ENCODE measurements around the gene UVSSA. TPM values are rescaled to one million over a fixed set of nuclear protein-coding genes. Genes with fewer than 3 reads are reported as not detected.

Gene UVSSA
- total and polyA plus RNA-seq, 8 donors, result 9.2 to 30.9 (median 14.5) TPM

DNA sequence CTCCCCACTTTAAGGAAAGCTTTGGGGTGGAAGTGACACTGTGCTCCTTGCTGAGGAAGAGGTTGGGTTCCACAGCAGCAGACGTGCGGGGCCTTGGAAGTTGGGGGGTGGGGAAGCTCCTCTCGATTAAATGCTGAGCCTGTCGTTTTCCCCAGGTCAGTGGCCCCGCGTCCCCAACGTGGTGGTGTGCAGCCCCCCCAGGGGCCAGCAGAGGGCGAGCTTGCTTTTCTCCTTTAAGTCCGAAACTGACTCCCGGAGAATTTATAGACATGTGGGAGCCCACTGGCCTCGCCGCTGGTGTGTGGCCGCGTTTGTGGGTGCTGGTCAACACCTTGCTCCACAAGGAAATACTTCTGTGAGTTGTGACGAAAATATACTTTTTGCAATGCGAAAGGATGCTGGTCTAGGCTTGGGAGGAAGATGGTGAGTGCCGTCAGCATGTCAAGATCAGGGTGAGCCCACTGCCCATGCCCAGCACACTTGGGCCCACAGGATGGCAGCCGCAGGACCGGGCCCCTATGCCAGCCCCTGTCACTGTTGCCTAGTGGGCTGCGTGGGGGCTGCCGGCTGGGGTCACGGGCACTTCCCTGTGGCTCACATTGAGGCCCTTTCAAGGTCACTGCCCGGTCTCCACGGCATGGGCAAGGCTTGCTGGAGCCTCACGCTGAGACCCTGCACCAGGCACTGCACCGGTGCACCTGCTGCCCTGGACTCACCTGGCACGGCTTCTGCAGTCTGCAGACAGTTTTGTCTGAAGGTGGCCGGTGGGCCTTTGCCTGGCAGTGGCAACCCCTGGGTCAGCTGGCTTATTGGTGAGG, 9.4 kb downstream of the UVSSA start:
- intact Hi-C loops (cut with DNase I), result loop anchor here in 1 of 3 donors (5.0 to 10.0 kb wide), 2 partner anchors 161 to 268 kb away; no protein-coding TSS in a partner anchor
- ATAC-seq (peak in 3 of 4 donors; percentile 51 to 58 (median 52)), DNase-seq (peak in 4 of 6 donors; percentile 63 to 84 (median 74)), FAIRE-seq (no peak)
- 59 to 61% methylated on average over 28 of the region's 28 CpGs for WGBS, 2 donors
- TF ChIP-seq, protein P1, sequence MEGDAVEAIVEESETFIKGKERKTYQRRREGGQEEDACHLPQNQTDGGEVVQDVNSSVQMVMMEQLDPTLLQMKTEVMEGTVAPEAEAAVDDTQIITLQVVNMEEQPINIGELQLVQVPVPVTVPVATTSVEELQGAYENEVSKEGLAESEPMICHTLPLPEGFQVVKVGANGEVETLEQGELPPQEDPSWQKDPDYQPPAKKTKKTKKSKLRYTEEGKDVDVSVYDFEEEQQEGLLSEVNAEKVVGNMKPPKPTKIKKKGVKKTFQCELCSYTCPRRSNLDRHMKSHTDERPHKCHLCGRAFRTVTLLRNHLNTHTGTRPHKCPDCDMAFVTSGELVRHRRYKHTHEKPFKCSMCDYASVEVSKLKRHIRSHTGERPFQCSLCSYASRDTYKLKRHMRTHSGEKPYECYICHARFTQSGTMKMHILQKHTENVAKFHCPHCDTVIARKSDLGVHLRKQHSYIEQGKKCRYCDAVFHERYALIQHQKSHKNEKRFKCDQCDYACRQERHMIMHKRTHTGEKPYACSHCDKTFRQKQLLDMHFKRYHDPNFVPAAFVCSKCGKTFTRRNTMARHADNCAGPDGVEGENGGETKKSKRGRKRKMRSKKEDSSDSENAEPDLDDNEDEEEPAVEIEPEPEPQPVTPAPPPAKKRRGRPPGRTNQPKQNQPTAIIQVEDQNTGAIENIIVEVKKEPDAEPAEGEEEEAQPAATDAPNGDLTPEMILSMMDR (IDR thresholded peaks at IDR 0.05), result peak; percentile 58 to 74 (median 69)
- Histone ChIP-seq H3K9me3 (no peaks in the 10 kb centered on the region), H3K36me3 (peaks cover 0 to 8% (median 0%) of the 10 kb centered on the region in 3 donors), H3K27me3 (no peaks in the 10 kb centered on the region), H3K27ac (no peak overlapping the region), H3K4me1 (no peaks in the 10 kb centered on the region), H3K4me3 (no peak overlapping the region)

DNA sequence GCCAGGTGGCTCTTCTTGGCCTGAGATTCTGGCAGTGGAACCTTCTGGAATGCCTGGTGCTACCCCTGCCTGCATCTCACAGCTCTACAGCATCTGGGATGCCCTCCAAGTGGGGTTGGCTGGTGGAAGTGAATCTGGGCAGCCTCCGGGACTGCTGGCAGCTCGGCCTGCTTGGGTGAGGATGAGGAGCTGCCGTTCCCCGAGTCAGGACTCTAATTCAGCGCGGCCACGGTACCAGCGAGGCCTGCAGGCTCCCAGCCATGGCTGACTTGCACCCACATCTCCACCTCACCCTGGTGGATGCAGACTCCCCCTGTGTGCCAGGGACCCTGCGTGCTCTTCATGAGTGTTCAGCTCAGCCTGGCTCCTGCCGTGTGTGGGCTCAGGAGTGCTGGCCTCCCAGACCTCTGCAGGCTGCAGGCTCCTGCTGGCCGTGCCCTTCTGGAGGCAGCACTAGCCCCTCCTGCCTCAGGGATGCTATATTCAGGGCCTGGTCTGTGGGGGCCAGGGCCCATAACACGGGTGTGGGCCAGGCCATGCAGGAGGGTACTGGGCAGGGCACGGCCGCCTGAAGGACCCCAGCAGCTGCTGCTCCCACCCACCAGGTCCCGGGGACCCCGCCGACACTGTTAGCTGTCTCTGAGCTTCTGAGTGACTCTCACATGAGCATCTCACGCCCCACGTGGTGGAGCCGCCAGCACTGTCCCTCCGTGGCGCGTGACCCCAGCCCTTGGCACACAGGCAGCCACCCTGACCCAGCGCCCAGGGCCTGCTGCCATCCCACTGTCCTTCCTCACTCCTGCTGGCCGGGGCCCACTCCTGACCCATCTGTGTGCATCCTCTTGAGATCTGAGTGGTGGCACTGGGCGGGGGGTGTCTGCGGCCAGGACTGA, 10.6 kb downstream of the UVSSA start:
- Histone ChIP-seq H3K4me3 (no peak overlapping the region), H3K27me3 (no peaks in the 10 kb centered on the region), H3K4me1 (no peaks in the 10 kb centered on the region), H3K27ac (no peak overlapping the region), H3K9me3 (no peaks in the 10 kb centered on the region), H3K36me3 (peaks cover 0 to 8% (median 0%) of the 10 kb centered on the region in 3 donors)
- FAIRE-seq, result no peak
- TF ChIP-seq, protein P1 (IDR thresholded peaks at IDR 0.05), result no peak
- peak in 1 of 6 donors; percentile 67 for DNase-seq
- 94 to 98% methylated on average over 26 to 27 of the region's 27 CpGs for WGBS, 2 donors
- ATAC-seq, result no peak
- intact Hi-C loops (cut with DNase I), result loop anchor here in 1 of 3 donors (5.0 to 10.0 kb wide), 2 partner anchors 160 to 267 kb away; no protein-coding TSS in a partner anchor

DNA sequence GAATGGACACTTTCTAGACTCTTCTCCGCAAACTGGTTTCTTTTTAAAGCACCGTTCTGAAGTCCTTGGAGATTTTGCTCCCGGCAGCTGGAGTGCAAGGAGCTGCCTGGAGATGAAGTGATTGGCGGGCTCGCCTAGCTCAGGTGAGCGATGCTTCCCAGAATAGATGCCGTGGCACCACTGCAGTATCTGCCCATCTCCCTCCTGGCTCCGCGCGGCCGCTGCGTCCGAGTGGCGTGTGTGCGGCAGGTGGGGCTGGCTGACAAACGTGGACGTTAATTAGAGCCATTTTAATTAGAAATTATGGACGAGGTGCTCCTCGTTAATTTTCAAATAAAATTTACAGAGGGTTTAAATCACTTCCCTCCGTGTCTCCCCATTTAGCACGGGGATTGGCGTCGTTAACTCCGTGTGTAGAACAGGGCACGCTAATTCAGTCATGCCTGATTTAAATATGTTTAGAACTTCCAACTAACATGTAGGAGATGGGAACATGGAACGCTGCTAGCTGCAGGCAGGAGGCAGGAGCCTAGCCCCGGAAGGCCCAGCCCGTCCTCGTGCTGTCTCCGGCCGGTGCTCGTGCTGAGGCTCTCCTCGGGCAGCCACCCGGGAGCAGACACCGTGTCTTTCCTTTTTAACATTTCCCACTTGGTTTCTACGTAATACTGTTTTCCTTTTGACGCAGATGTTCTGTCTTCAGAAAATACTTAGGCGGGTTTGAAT, 11.6 kb downstream of the UVSSA start:
- Histone ChIP-seq H3K9me3 (no peaks in the 10 kb centered on the region), H3K27me3 (no peaks in the 10 kb centered on the region), H3K4me1 (no peaks in the 10 kb centered on the region), H3K4me3 (no peak overlapping the region), H3K27ac (no peak overlapping the region), H3K36me3 (peaks cover 0 to 8% (median 0%) of the 10 kb centered on the region in 3 donors)
- 94 to 95% methylated on average over 38 of the region's 38 CpGs for WGBS, 2 donors
- ATAC-seq (no peak), DNase-seq (peak in 1 of 6 donors; percentile 29), FAIRE-seq (no peak)
- intact Hi-C loops (cut with DNase I), result loop anchor here in 1 of 3 donors (5.0 to 10.0 kb wide), 2 partner anchors 159 to 266 kb away; no protein-coding TSS in a partner anchor
- TF ChIP-seq, protein P1 (IDR thresholded peaks at IDR 0.05), result no peak

DNA sequence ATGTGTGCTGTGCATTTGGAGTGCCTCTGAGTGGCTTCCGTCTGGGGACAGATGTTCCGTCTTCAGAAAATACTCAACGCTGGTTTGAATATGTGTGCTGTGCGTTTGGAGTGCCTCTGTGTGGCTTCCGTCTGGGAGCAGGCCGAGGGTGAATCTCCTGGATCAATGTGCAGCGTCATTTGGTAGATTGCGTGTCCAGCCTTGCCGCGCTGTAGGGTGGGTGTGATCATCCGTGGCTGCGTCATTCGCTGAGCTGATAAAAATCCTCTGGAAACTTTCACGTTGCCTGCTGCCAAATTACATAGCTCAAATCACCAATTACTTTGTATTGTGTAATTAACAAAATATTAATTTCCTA, 12.1 kb downstream of the UVSSA start:
- 81 to 91% methylated on average over 14 of the region's 14 CpGs for WGBS, 2 donors
- Histone ChIP-seq H3K27me3 (no peaks in the 10 kb centered on the region), H3K4me3 (no peak overlapping the region), H3K4me1 (no peaks in the 10 kb centered on the region), H3K27ac (no peak overlapping the region), H3K36me3 (peaks cover 0 to 8% (median 0%) of the 10 kb centered on the region in 3 donors), H3K9me3 (no peaks in the 10 kb centered on the region)
- DNase-seq (peak in 1 of 6 donors; percentile 13), ATAC-seq (no peak), FAIRE-seq (no peak)
- TF ChIP-seq, protein P1 (IDR thresholded peaks at IDR 0.05), result no peak
- intact Hi-C loops (cut with DNase I), result loop anchor here in 1 of 3 donors (5.0 to 10.0 kb wide), 2 partner anchors 158 to 266 kb away; no protein-coding TSS in a partner anchor

Data from pancreas (tissue), 10 donors.